Activated CD4-positive, CD25-positive, alpha-beta regulatory T cell treated with anti-CD3 and anti-CD28 coated beads, Interleukin-2, amount 50 U/mL, for 24 hours (primary cell): ENCODE results near the gene SIRT3.
"Not testable (repeated sequence)": the region's sequence is repeated elsewhere in the genome, so short reads cannot be mapped to it uniquely, and the experiment has no call there.

ENCODE experiments used
- ATAC-seq, 2 donors: fragments of 150-1000 bp; cut with Tn5 transposase; one replicate each; pipeline ENCODE4 v1.10.0; 2021; ENCODE audit warnings: mild to moderate bottlenecking in 1 of 2, moderate library complexity in 1 of 2

The SIRT3 gene

DNA sequence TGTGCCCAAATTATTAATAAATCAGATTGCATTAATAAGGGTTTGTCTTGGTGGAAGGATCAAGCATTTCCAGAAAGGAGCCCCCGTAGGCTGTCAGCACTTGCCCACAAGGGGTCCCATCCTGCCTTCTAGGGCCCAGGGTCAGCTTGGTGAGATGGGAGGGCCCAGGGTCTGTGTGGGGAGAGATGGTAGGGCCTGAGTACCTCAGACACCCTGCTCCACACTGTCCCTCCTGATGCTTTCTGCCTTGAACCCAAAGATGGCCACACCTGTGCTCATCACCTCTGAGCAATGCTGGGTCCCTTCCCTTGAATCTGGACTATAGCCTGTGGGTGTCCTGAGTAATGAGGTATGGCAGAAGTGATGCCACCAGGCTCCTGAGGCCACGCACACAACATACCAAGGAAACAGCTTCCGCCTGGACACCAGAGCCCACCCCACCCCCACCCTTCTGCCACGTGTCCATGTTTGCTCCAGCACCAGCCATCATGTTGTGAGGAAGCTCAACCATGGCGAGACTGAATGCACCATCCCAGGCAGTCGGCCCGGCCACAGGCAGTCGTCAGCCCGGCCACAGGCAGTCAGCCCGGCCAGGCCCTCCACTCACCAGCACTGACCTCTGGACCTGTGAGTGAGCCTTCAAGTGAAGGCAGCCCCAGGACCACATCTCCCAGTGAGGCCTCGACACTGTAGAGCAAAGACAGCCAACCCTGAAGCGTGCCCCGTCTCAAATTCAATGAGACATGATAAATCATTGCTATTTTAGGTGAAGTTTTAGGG lies 35.7 kb downstream of the SIRT3 start:
- ATAC-seq: no peak

DNA sequence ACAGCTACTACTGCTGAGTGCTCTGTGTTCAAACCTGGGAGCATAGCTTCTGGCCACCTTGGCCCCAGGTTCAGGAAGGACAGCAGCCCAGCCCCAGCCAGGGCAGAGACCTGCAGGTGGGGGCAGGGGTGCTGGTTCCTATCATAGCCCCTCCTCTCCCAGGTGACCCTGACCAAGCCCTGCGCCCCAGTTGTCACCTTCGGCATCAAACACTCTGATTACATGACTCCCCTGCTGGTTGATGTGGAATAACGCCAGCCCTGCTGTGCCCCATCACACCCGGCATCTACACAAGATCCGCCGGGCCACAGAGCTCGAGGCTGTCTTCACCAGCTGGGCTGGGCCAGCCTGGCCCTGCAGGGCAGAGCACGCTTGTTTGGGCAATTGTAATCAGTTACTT lies 36.4 kb downstream of the SIRT3 start:
- no peak for ATAC-seq

DNA sequence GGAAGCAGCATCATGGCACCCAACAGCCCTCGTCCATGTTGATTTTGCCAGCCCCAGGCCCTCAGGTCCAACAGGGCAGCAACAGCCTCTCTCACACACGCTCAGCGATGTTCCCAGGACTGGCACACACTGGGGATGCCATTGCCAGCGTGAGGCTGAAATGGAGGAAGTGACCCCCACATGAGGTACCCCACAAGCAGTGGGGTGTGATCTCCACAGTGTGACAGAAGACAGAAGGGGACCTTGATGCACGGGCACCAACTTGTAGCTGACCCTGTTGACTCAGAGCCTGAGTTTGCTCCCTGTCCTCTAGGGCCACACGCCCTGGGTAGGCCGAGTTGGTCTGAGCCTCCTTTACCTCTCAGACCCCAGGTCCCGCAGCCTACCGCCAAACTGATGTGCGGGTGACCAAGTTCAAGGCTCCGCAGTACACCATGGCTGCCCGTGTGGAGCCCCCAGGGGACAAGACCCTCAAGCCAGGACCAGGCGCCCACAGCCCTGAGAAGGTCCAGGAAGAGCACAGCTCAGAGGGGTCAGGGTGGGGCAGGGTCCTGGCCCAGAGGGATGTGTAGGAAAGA lies 37.0 kb downstream of the SIRT3 start:
- ATAC-seq: no peak

DNA sequence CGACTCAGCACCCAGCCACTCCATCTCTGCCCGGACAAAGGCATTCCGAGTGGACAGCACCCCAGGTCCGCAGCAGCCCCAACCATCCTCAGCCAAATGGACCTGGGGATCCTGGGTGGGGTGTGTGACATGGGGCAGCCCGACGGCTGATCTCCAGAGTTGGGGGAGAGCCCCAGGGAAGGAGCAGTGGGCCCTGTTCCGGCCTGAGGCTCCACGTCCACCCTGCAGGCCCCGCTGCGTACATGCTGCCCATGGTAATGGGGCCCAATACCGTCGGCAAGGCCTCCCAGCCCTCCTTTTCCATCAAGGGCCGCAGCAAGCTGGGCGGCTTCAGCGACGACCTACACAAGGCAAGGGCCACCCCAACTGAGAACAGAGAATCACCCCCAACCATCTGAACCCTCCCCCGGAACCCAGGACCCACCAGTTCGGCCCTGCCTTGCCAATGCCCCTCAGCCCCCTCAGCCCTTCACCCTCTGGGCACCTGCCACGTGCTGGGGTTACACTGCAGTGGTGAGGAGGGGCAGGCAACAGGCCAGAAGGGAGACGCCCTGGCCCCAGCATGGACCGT lies 37.8 kb downstream of the SIRT3 start:
- ATAC-seq: no peak

DNA sequence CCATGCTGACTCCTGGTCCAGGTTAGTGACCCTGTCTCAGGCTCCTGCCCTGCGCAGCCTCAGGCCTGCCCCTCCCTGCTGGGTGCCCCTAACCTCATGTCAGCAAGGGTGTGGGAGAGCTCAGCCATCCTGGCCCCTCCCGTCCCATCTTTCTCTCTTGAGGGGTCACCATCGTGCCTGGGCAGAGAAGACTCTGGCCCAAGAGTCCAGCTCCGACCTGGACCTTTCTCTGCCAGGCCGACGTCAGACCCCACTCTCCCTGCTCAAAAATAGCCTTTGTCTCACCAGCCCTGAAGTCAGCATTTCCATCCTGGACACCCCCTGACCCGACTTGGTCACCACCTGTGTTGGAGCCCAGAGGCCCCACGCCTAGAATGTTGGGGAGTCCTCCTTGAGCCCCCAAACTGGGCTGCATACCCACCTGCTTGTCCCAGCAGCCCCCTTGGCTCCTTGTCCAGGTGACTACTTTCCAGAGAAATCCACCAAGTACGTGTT lies 38.4 kb downstream of the SIRT3 start:
- no peak for ATAC-seq

DNA sequence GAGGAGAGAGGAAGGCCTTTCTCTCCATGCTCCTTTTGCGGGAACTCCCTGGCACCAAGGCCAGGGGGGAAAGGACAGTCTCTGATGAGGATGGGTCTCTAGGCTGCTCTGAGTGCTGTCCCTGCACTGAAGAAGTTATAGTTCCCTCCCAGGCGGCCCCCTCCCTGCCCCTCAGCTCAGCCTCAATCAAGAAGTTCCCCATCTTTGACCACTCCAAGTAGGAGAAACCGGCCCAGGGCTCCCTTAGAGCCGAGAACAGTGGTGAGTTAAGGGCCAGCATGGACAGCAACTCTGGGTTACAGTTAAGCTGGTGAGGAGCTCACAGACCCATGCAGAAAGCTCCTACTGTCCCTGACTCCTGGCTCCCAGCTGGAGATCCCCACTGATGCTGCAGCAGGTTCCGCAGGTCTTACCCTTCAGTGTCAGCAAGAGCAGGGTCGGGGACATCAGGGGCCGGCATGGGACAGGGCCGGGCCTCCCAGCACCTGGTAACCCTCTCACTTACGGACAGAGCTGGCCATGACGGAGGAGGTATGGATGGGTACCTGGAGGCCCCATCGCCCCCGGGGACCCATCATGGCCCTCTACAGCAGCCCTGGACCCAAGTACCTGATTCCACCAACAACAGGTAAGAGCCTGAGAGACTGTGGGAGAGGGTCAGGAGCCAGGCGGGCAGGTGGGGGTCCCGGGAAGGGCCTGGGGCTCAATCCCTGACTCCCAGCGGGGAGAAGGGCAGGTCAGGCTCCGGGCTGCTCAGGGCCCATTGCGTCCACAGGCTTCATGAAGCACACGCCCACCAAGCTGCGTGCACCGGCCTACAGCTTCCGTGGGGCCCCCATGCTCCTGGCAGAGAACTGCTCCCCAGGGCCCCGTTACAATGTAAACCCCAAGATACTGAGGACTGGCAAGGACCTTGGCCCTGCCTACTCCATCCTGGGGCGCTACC lies 39.1 kb downstream of the SIRT3 start:
- no peak for ATAC-seq

DNA sequence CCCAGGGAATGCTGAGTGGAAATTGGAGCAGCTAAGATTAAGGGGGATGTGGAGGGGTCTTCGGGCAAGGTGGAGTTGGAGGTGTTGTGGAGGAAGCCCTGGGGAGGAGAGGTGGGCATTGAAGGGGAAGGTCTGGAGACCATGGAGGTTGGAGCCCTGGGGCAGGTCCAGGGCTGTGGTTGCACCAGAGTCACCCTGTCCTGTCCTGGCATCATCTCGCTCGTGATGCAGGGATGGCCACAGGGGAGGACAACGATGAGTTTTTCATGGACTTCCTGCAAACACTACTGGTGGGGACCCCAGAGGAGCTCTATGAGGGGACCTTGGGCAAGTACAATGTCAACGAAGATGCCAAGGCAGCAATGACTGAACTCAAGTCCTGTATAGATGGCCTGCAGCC lies 42.7 kb downstream of the SIRT3 start:
- not testable (repeated sequence) for ATAC-seq

DNA sequence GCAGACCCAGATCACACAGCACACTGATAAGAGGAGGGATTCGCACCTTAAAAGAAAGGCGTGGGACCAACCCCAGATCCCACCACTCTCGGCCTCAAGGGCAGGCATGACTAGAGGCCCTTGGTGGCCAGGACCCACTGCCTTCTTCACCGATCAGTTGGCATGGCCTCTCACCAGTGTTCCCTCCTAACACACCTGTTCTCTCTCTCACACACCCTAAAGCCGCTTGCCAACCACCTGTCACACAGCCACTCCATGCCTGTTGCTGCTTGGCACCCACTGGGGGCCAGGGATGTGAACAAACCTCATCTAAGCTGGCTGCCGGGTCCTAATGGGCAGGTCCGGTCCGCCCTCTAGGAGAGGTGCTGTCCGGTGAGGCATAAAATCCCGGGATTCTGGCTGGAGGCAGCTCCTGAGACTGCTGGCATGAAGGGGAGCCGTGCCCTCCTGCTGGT lies 43.4 kb downstream of the SIRT3 start, which contains the start of gene SCGB1C1:
Gene SCGB1C1, plus strand, starts transcription at position 405 of the 455 bp plus-strand sequence. Its CDS starts 22 bp downstream, at position 427.
- ATAC-seq: not testable (repeated sequence)

DNA sequence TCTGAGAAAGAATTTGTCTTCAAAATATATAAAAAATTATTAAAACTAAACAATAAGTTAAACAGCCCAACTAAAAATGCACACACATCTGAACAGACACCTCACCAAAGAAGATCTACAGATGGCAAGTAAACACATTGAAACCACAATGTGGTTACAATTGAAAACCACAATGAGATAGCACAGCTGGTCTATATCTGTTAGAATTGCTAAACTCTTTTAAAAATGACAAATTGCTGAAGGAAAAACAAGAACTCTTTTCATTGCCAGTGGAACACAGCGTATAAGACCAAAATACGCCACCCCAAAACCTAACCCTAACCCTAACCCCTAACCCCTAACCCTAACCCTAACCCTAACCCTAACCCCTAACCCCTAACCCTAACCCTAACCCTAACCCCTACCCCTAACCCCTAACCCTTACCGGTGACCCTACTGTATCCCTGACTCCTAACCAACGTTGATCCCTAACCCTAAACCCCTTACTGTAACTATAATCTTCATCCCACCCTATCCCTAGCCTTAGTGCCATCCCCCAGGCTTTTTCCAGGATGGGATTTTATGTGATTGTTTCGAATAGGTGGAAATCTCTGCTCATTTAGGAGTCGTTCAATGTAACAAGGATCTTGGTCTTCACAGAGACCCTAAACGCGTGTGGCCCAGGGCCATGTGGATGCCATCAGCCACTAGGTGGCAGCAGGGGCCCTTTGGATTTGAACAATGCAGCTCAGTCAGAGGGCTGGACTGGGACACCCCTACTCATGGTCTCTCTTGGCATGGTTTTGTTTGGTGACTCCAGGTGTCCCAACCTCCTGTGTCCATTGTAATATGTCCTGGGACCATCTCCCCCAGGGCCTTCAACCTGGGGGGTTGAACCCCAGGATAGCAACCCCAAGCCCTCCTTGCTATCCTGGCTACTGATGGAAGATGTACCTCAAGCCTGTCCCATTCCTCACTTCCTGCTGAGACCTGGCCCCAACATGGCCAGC lies 44.4 kb downstream of the SIRT3 start:
- ATAC-seq: peak; percentile 71 to 73

DNA sequence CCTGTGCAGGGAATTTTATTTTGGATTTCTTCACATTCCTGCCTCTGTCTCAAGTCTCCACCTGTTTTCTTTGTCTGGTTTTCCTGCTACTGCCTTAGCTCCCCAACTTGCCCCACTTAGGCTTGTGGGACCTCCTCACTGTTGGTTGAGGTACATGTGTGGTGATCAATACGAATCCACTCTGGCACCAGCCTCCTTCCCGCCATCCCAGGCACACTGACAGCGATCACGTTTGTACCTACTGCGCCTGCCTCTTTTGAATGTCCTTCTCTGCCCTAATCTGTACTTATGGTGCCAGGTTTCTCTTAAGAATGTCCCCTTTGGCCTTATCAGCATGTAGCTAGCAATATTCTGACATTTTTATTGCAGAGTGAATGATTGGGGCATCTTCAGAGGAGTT lies 45.6 kb downstream of the SIRT3 start:
- ATAC-seq: not testable (repeated sequence)

DNA sequence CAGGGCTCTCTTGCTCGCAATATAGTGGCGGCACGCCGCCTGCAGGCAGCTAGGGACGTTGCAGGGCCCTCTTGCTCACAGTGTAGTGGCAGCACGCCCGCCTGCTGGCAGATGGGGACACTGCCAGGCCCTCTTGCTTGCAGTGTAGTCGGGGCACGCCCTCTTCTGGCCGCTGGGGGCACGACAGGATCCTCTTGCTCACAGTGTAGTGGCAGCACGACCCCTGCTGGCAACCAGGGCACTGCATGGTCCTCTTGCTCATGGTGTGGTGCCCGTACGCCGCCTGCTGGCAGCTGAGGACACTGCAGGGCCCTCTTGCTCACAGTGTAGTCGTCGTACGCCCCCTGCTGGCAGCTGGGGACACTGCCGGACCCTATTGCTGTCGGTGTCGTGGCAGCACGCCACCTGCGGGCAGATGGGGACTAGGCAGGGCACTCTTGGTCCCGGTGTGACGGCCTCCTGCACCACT lies 46.3 kb downstream of the SIRT3 start:
- ATAC-seq: peak; percentile 74 to 79

DNA sequence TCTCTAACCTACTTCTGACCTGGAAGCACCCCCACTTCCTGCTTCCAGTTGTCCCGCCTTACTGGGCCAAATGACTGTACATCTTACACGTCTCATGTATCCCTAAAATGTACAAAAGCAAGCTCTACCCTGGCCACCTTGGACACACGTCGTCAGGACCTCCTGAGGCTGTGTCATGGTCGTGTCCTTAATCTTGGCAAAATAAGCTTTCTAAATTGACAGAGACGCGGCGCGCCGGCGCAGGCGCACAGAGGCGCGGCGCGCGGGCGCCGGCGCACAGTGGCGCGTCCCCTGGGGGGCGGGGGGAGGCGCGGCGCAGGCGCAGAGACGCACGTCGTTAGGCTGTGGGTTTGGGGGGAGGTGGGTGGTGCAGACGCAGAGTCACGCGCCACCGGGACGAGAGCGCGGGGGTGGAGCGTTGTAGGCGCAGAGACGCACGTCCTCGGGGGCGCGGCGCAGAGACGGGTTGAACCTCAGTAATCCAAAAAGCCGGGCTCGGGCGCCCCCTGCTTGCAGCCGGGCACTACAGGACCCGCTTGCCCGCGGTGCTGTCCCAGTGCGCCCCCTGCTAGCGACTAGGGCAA lies 46.9 kb downstream of the SIRT3 start:
- ATAC-seq: not testable (repeated sequence)

DNA sequence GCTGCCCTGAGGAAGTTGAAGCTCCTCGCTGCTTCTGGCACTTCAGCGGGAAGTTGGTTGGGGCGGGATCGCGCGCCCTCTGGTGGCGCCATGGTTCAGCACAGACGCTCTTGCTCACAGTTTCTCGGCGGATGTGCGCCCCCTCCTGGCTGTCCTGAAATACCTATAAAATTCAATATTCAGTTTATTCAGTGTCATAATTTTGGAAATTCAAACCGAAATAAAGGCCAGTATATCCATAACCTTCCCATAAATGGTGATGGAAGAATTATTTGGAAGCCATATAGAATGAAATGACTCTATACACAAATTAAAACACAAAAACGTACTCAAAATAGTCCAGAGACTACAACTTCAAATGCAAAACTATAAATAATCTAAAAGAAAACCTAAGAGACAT lies 55.9 kb downstream of the SIRT3 start:
- not testable (repeated sequence) for ATAC-seq
